Aorta (tissue), 5 donors: Measurements from ENCODE around the gene PPFIA3. TPM values are rescaled to one million over a fixed set of nuclear protein-coding genes. Genes with fewer than 3 reads are reported as not detected.

ENCODE experiments used
- ATAC-seq: fragments of 200-7000 bp; cut with Tn5 transposase; one replicate; pipeline ENCODE4 v1.9.1; 2022; ENCODE audit warnings: moderate library complexity; ENCODE audit not compliant: low FRiP score
- DNase-seq, 2 donors: peaks; one replicate each; pipeline ENCODE4 v3.0.0-alpha.2; 2020
- H3K27ac ChIP-seq, 2 donors: one replicate each; pipeline ENCODE4 v1.5.1; 2013; ENCODE audit warnings: low read length in 2 of 2, mild to moderate bottlenecking in 2 of 2, moderate library complexity in 2 of 2, control low read depth in 1 of 2, inconsistent platforms in 1 of 2, low read depth in 1 of 2
- H3K27me3 ChIP-seq, 2 donors: one replicate each; pipeline ENCODE4 v1.6.1; 2013; ENCODE audit warnings: control low read depth in 1 of 2, low read length in 1 of 2, mild to moderate bottlenecking in 1 of 2, moderate library complexity in 1 of 2; ENCODE audit not compliant: insufficient read depth in 2 of 2, control insufficient read depth in 1 of 2
- H3K36me3 ChIP-seq, 2 donors: one replicate each; pipeline ENCODE4 v1.6.1; 2013; ENCODE audit warnings: control low read depth in 1 of 2, low read length in 1 of 2, mild to moderate bottlenecking in 1 of 2; ENCODE audit not compliant: insufficient read depth in 2 of 2, control insufficient read depth in 1 of 2
- H3K4me1 ChIP-seq, 2 donors: one replicate each; pipeline ENCODE4 v1.6.1; 2013; ENCODE audit warnings: low read length in 2 of 2, control low read depth in 1 of 2, mild to moderate bottlenecking in 1 of 2, moderate library complexity in 1 of 2; ENCODE audit not compliant: insufficient read depth in 2 of 2, control insufficient read depth in 1 of 2
- H3K4me3 ChIP-seq, 2 donors: one replicate each; pipeline ENCODE4 v1.5.1; 2013; ENCODE audit warnings: low read length in 2 of 2, control low read depth in 1 of 2, mild to moderate bottlenecking in 1 of 2
- H3K9me3 ChIP-seq: one replicate; pipeline ENCODE4 v1.6.1; 2013; ENCODE audit warnings: mild to moderate bottlenecking, low read length; ENCODE audit not compliant: control insufficient read depth
- WGBS, 2 donors: extraction: QIAGEN DNeasy Blood & Tissue Kit; methylation state at CpG; one replicate each; pipeline ENCODE4 v1.1.7; 2013; 5-methylcytosine and 5-hydroxymethylcytosine counted together
- intact Hi-C, 2 donors: fragments of 100-400 bp; cut with DNase I; formaldehyde crosslinking; loops; one replicate each; pipeline versions ENCODE4 v1.14.2 to v1.15.0; 2022
- polyA plus RNA-seq, 2 donors: library from polyadenylated mRNA; stranded (reverse); fragments of 200-250 nt; gene quantifications; one replicate each; pipeline ENCODE4 v1.2.3, GENCODE V29; 2013
- total RNA-seq, 2 donors: library from RNA; stranded (reverse); fragmentation: NEBNext Ultra II Directional; extraction: Animal tissue kit (Norgen Biotek cat#: 25700); gene quantifications; one replicate each; pipeline ENCODE4 v1.2.1, GENCODE V29; 2021
- donor health status: healthy with polysubstance abuse.
- donor health status: Bipolar disorder and iron deficiency.
- donor health status: DM: no; HTN: no; CAD: no.
- donor health status: DM: no; HTN: no; CAD: no.
- donor health status: DM: yes; HTN: yes; CAD: no.

PPFIA3 gene
- total and polyA plus RNA-seq, 4 donors: 2.0 to 8.0 (median 4.2) TPM

GRCh38 chr19:49148784-49149651 lies 29.7 kb downstream of the PPFIA3 start:
- H3K27me3 ChIP-seq: no peaks in the 10 kb centered on the region
- DNase-seq (peak; percentile 98 to 99), ATAC-seq (peak; percentile 87)
- H3K36me3 ChIP-seq: no peaks in the 10 kb centered on the region
- peak overlapping the region in 1 of 2 donors; percentile 17 for H3K27ac ChIP-seq
- H3K9me3 ChIP-seq: no peaks in the 10 kb centered on the region
- H3K4me3 ChIP-seq: peak overlapping the region; percentile 14 to 64
- 1 to 2% methylated on average over 44 to 49 of the region's 49 CpGs for WGBS, 2 donors
- intact Hi-C loops: loop anchor here (5.0 to 10.0 kb wide), 3 partner anchors 42 to 154 kb away; partner anchors contain the start of genes GYS1 (in 1 of the 2) and RUVBL2 (in 1 of the 2)
- no peaks in the 10 kb centered on the region for H3K4me1 ChIP-seq

GRCh38 chr19:49149652-49150105 lies 30.3 kb downstream of the PPFIA3 start:
- ATAC-seq (peak; percentile 70), DNase-seq (peak; percentile 83 to 89)
- Histone ChIP-seq H3K4me3 (peak overlapping the region; percentile 14 to 64), H3K9me3 (no peaks in the 10 kb centered on the region), H3K4me1 (no peaks in the 10 kb centered on the region), H3K36me3 (no peaks in the 10 kb centered on the region), H3K27ac (peak overlapping the region in 1 of 2 donors; percentile 17), H3K27me3 (no peaks in the 10 kb centered on the region)
- 0% methylated on average over 22 to 23 of the region's 23 CpGs for WGBS, 2 donors
- intact Hi-C loops: loop anchor here (2.0 to 10.0 kb wide), 5 partner anchors 31 to 155 kb away; partner anchors contain the start of genes C19orf73 (in 2 of the 2), PPFIA3 (in 2 of the 2), GYS1 (in 1 of the 2) and RUVBL2 (in 1 of the 2)

GRCh38 chr19:49150106-49150943 lies 31.0 kb downstream of the PPFIA3 start:
- Histone ChIP-seq H3K27me3 (no peaks in the 10 kb centered on the region), H3K9me3 (no peaks in the 10 kb centered on the region), H3K27ac (peak overlapping the region in 1 of 2 donors; percentile 3), H3K4me3 (peak overlapping the region; percentile 14 to 64), H3K36me3 (no peaks in the 10 kb centered on the region), H3K4me1 (no peaks in the 10 kb centered on the region)
- 1% methylated on average over 54 to 75 of the region's 75 CpGs for WGBS, 2 donors
- intact Hi-C loops: loop anchor here (2.0 to 5.0 kb wide), 2 partner anchors 32 to 33 kb away; partner anchors contain the start of genes C19orf73 (in 2 of the 2) and PPFIA3 (in 2 of the 2)
- peak; percentile 89 to 93 for DNase-seq
- ATAC-seq: peak; percentile 87

GRCh38 chr19:49150944-49151243 lies 31.6 kb downstream of the PPFIA3 start:
- WGBS, 2 donors: 4 to 5% methylated on average over 16 of the region's 16 CpGs
- intact Hi-C loops: loop anchor here (2.0 to 5.0 kb wide), 2 partner anchors 32 to 34 kb away; partner anchors contain the start of genes C19orf73 (in 2 of the 2) and PPFIA3 (in 2 of the 2)
- Histone ChIP-seq H3K36me3 (no peaks in the 10 kb centered on the region), H3K4me1 (no peaks in the 10 kb centered on the region), H3K4me3 (peak overlapping the region; percentile 14 to 64), H3K9me3 (no peaks in the 10 kb centered on the region), H3K27me3 (no peaks in the 10 kb centered on the region), H3K27ac (no peak overlapping the region)
- DNase-seq (no peak), ATAC-seq (no peak)

GRCh38 chr19:49151267-49152118 lies 32.1 kb downstream of the PPFIA3 start:
- no peaks in the 10 kb centered on the region for H3K36me3 ChIP-seq
- DNase-seq: peak; percentile 66 to 87
- intact Hi-C loops: loop anchor here (2.0 to 5.0 kb wide), 2 partner anchors 33 to 34 kb away; partner anchors contain the start of genes C19orf73 (in 2 of the 2) and PPFIA3 (in 2 of the 2)
- no peak overlapping the region for H3K27ac ChIP-seq
- no peaks in the 10 kb centered on the region for H3K27me3 ChIP-seq
- no peaks in the 10 kb centered on the region for H3K4me1 ChIP-seq
- ATAC-seq: no peak
- 11 to 12% methylated on average over 45 of the region's 45 CpGs for WGBS, 2 donors
- H3K9me3 ChIP-seq: no peaks in the 10 kb centered on the region
- no peak overlapping the region for H3K4me3 ChIP-seq

GRCh38 chr19:49152119-49152550 lies 32.8 kb downstream of the PPFIA3 start:
- no peak overlapping the region for H3K4me3 ChIP-seq
- no peaks in the 10 kb centered on the region for H3K27me3 ChIP-seq
- H3K4me1 ChIP-seq: no peaks in the 10 kb centered on the region
- intact Hi-C loops: loop anchor here in 1 of 2 donors (5.0 kb wide), 1 partner anchor 35 kb away; the partner anchor contains the start of genes C19orf73 and PPFIA3
- no peaks in the 10 kb centered on the region for H3K36me3 ChIP-seq
- ATAC-seq (no peak), DNase-seq (no peak)
- WGBS, 2 donors: 44 to 46% methylated on average over 10 of the region's 10 CpGs
- H3K9me3 ChIP-seq: no peaks in the 10 kb centered on the region
- H3K27ac ChIP-seq: no peak overlapping the region

GRCh38 chr19:49153167-49153809 lies 33.9 kb downstream of the PPFIA3 start:
- 94 to 95% methylated on average over 10 of the region's 10 CpGs for WGBS, 2 donors
- Histone ChIP-seq H3K27ac (no peak overlapping the region), H3K4me3 (no peak overlapping the region), H3K27me3 (no peaks in the 10 kb centered on the region), H3K4me1 (no peaks in the 10 kb centered on the region), H3K9me3 (no peaks in the 10 kb centered on the region), H3K36me3 (no peaks in the 10 kb centered on the region)
- DNase-seq (no peak), ATAC-seq (no peak)
- intact Hi-C loops: loop anchor here in 1 of 2 donors (5.0 kb wide), 1 partner anchor 36 kb away; the partner anchor contains the start of genes C19orf73 and PPFIA3
